Bone marrow (tissue), 2 donors: ENCODE results near the gene PCOLCE2.
A peak's percentile ranks its signal among the peaks of the same experiment; 100 is the strongest.

Experiments used
- DNase-seq, 2 donors: peaks; one replicate each; lab custom pipeline; 2025; lab: John Stamatoyannopoulos, UW

PCOLCE2 gene

DNA sequence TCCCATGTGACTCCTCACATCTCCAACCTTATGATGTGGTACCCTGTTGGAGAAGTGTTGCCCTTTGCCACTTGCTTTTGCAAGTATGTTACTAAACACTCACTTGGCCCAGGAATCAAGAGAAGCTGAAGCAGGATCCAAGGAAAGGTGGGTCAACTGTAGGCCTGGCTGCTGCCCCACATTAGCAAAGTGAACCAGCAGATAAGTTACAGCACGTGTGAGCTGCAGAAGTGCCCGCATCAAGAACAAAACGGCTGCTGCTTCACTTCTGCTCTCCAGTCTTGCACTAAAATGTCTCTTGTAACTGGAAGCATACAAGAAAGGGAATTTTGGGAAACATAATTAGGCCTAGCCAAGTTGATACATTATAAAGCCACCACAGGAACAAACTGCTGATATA is 79.6 kb downstream of the PCOLCE2 start:
- no peak for DNase-seq

DNA sequence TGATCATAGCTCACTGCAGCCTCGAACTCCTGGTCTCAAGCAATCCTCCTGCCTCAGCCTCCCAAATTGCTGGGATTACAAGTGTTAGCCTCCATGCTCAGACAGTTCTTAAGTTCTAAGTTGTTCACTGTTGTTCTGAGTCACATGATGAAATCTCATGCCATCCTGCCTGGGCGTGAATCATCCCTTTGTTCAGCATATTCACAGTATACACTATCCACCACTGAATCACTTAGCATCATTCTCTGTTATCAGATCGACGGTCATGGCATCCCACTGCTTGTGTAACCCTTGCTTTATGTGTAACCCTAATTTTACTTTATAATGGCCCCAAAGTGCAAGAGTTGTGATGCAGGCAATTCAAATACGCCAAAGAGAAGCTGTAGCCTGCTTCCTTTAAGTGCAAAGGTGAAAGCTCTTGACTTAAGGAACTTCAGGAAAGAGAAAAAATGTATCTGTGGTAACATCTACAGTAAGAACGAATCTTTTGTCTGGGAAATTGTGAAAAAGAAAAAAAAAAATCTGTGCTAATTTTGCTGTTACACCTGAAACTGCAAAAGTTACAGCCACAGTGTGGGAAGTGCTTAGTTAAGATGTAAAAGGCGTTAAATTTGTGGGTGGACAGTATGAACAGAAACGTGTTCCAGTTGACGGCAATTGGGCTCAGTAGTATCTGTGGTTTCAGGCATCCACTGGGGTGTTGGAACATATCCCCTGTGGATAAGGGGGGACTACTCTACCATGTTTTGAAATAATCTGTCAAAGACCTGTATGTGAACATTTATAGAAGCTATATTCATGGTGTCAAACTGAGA is 80.6 kb downstream of the PCOLCE2 start:
- DNase-seq, result no peak

DNA sequence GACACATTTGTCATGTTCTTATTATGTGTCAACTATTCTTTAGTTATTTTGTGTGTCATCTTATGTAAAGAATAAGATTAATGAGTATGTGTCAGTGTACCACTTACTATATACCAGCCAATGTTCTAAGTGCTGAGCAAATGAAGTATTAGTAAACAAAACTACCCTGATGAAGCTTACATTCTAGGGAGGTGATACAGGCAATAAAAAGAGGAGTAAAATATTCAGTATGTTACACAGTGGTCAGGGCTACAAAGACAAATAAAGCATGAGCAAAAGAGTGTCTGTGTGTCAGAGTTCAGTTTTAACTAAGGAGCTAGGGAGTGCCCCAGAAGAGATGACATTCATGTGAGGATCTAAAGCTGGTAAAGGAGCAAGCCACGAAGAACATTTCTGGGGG is 86.0 kb downstream of the PCOLCE2 start:
- DNase-seq, result no peak

DNA sequence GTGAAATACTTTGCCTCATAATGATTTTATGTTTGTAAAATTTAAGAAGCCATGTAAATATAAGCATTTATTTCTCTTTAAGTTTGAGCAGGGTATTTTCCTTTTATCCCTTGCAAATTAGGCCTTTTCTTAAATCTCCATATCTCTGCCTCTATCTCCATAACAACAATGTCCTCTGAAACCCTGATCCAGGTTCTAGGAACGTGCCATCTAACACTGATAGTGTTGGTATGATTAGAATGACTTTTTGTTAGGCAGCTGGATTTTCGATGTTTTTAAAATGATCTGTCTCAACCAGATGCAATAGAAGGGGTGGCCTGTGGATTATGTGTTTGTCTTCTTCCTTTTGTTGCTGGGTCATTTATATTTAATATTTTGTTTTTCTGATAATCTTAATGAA is 87.1 kb downstream of the PCOLCE2 start:
- DNase-seq, result no peak

DNA sequence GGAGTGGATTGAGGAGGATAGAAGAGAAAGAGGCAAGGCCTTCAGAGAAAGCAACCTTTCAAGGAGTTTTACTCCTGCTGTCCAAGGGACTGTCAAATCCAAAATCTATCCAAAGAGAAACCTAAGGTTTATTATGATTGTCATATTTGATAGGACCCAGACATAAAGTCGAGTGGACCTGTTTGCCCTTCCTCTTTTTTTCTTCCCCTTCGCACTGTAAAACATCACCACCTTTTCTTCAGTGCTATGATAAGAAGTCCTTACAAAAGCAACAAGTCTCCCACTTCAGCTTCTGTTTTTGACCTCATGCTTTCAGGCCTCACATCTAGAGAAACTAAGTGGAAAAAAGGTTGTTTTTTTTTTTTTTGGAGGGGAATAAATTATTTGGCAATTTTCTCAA is 92.1 kb downstream of the PCOLCE2 start:
- no peak for DNase-seq

DNA sequence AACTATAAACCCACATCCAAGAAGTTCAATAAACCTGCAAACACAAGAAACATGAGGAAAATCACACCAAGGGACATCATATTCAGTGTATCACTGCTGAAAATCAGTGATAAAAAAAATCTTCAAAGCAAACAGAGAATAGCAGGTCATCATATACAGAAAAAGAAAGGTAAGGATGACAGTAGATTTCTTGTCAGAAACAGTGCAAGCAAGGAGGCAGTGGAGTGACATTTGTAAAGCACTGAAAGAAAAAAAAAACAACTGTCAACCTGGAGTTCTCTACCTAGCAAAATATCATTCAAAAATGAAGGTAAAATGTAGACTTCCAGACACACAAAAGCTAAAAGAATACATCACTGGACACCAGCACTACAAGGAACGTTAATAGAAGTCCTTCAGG is 93.6 kb downstream of the PCOLCE2 start:
- DNase-seq, result no peak

DNA sequence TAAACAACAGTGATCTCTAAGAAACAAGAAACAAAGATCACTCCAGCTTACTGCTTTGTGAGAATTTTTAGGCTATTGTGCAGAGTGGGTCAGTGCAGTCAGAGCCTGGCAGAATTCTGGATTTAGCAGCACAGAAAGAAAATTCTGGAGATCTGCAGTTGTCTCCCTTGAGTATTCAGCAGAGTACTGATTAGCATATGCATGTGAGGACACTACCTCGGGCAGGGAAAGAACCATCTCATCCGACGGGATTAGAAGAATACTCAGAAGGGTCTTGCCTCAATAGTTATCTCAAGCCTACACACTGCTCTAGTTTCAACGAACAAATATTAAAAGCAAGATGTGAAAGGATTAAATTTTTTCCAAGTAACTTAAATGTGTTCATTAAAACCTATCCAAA is 94.4 kb downstream of the PCOLCE2 start:
- DNase-seq, result no peak

DNA sequence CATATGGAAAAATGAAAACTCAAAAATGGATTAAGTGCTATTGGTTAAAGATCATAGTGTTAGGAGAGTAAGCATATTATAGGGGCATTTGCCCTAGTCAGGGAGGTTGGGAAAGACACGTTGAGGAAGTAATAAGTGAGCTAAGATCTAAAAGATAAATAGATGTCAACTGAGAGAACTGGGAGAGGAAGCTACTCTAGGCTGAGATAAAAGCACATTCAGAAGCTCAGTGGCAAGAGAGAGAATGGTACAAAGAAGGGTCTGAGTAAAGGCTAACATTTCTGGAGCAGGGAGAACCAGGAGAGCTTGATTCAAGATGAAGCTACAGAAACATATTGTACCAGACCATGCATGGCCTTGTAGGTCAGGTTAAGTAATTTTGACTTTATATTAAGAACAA is 101.2 kb downstream of the PCOLCE2 start:
- peak in 1 of 2 donors; percentile 16 for DNase-seq

DNA sequence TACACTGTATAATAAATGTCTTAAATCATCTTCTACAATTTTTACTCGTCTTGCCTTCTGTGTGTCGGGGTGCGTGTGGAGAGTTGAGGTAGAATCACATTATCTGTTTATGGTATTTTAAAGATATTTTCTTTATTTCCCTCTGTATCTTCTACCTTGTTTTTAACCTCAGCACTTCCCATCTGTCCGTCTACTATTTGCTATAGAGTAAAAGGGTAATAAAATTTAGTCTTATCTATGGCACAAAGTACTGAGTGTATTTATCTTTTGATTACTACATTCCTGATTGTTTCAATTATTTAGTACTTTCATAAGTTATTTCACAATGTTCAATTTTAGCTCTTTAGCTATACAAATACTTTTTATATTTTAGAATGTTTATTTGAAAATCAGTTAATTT is 102.9 kb downstream of the PCOLCE2 start:
- DNase-seq, result no peak

DNA sequence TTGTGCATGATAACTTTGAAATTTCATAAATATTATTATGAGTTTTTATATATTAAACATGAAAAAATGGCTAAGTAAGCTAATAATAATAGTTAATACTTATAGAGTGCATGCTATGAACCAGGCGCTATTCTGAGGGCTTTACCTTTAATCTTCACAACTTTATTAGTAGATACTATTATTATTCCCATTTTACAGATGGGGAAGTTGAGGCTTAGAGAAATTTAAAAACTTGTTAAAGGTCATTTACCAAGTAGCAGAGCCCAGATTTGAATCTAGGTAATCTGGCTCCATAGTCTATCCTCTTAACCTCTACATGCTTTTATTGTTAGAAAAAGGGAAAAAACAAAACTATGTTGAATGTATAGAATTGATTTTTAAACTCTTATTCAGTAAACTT is 104.7 kb downstream of the PCOLCE2 start:
- DNase-seq, result no peak

DNA sequence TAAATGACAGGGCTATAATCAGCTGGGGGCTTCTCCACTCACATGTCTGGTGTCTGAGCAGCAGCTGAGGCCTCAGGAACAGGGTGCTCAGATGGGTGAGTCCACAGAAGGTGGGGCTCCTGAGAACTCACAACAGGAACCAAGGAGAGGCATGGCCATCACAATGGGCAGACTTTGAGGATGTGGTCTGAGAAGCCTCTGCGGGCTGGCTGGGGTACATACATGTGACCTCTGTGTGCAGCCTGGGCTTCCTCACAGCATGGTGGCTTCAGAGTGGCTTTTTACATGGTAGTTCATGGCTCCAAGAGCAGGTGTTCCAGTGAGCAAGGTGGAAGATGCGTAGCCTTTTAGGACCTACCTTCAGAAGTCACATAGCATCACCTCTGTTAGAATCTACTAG is 106.3 kb downstream of the PCOLCE2 start:
- no peak for DNase-seq

DNA sequence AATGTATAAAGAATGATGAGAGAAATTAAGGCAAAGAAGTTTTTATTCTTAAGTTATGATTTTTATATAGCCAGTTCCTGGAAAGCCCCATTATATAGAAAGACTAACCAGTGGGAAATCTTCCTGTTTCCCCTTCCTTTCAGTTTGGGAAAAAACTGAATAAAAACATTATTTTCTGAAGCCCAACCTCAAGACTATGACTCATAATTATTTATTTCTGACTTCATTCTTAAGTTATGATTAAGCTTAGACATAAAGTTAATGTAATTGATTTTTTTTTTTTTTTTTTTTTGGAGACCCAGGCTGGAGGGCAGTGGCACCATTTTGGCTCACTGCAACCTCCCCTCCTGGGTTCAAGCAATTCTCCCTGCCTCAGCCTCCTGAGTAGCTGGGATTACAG is 109.3 kb downstream of the PCOLCE2 start:
- no peak for DNase-seq

DNA sequence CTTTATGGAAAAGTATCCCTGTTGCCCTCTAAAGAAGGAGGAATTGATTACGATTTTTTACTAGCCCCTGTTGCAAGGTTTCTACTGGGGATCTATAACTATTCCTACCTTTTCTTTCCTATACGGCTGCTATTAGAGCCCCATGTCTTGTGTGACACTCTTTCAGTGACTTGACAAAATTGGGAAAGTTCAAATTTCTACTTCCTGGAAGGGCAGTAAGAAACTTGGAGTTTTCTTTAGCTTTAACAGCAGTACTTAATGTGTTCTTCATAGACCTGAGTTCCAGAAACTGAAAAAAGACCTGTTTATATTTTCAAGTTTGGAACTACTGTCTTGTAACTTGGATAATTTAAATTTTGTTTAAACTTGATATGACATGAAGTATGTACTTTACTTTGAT is 110.3 kb downstream of the PCOLCE2 start:
- no peak for DNase-seq

DNA sequence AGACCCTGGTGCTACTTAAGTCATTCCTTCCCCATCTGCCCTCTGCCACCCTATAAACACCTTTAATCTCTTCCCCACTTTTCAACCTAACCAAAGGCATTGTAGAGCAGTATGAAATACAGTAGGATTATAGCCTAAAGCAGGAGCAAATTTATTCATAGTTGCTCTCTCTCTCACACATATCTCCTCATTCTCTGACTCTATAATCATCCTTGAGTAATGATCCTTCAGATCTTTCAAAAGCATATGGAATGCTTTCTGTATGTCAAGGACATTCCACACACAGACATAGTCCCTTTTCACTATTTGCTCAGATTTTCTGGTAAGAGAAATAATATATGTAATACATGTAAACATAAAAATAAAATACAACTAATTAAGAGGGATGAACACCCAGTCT is 111.0 kb downstream of the PCOLCE2 start:
- no peak for DNase-seq

DNA sequence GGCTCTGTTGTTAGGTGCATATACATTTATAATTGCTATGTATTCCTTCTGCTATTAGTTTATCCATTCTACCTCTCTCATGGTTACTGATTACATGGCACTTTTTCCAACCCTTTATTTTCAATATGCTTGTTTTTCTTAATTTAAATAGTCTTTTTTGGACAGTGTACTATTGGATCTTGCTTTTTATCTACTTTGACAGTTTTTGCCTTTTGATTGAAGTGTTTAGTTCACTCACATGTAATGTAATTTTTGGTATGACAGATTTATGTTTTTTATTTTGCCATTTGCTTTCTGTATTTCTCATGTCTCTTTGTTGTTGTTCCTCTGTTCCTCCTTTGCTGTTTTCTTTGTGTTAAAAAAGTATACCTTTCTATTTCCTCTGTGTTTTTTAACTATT is 120.5 kb downstream of the PCOLCE2 start:
- DNase-seq, result no peak
